ENCODE measurements around the gene HIBADH. TPM values are rescaled to one million over a fixed set of nuclear protein-coding genes. Genes with fewer than 3 reads are reported as not detected.

The HIBADH gene
- total and polyA plus RNA-seq, 2 of the 4 experiments (the other 2 are of a cell fraction): 36.6 to 52.5 TPM

DNA sequence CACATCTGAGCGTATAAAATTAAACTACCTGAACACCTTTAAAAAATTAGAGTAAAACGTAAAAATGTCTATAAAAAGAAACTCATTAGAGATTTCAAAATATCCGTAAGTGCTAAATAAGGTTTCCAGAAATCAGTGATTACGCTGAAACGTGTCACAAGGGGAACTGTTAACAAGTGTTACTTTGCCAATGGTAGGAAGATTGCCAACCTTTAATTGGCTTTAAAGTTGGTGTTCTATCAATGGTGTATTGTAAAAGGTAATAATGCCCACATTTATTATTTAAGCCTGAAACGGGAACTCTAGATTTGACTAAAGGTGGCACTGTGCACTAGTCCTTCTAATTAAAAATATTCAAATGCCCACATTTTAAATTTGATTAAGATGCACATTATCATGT, 37.8 kb upstream of the HIBADH start:
- Histone ChIP-seq H2BK15ac (ENCODE audit: low read depth, low read length) (no peak overlapping the region), H4K8ac (ENCODE audit: low read depth in 2 of 2, low read length in 2 of 2) (no peak overlapping the region), H3K4ac (ENCODE audit: low read depth, low read length) (no peak overlapping the region), H2AK5ac (ENCODE audit: low read depth, low read length) (no peak overlapping the region), H3K9me1 (ENCODE audit: insufficient read depth, low read length) (peaks cover 9% of the 10 kb centered on the region), H2BK20ac (ENCODE audit: low read depth, low read length) (no peak overlapping the region), H4K5ac (ENCODE audit: low read depth, low read length) (no peak overlapping the region), H3K4me3 (ENCODE audit: insufficient read depth, low read depth, low read length) (no peak overlapping the region), H3K36me3 (ENCODE audit: control insufficient read depth, insufficient read depth, low read length) (no peaks in the 10 kb centered on the region), H2BK5ac (ENCODE audit: low read depth, low read length, poor library complexity, severe bottlenecking) (no peak overlapping the region), H3K27me3 (ENCODE audit: control insufficient read depth, insufficient read depth, low read length) (no peaks in the 10 kb centered on the region), H2AFZ (replicated peaks; ENCODE audit: low read length, poor library complexity) (no peak overlapping the region), H3K9me3 (ENCODE audit: control insufficient read depth, insufficient read depth, low read length) (no peaks in the 10 kb centered on the region), H3K14ac (replicated peaks; ENCODE audit: low read depth, low read length) (no peak overlapping the region), H2BK120ac (ENCODE audit: low read depth, low read length) (no peak overlapping the region), H4K20me1 (ENCODE audit: insufficient read depth, low read length) (no peaks in the 10 kb centered on the region), H3K79me1 (ENCODE audit: low read depth in 1 of 2, low read length in 2 of 2) (no peaks in the 10 kb centered on the region), H3K4me1 (ENCODE audit: control insufficient read depth, insufficient read depth, low read length) (peaks cover 3% of the 10 kb centered on the region; the same call in 1 of the 2 replicates), H3K27ac (ENCODE audit: insufficient read depth, low read length) (no peak overlapping the region), H2AK9ac (replicated peaks; ENCODE audit: low read depth, low read length, poor library complexity) (no peak overlapping the region), H4K91ac (ENCODE audit: insufficient read depth, low read depth, low read length) (no peak overlapping the region), H3K56ac (ENCODE audit: extremely low read depth, insufficient read depth, low read length) (no peak overlapping the region), H3K9ac (ENCODE audit: low read depth, low read length) (no peak overlapping the region), H3K23ac (ENCODE audit: low read depth, low read length) (no peak overlapping the region), H3K18ac (ENCODE audit: low read depth, low read length) (no peak overlapping the region), H3K4me2 (ENCODE audit: low read depth, low read length) (no peak overlapping the region)
- no peak for DNase-seq
- 100% methylated on average over 1 of the region's 6 CpGs; no CpG with 5 or more reads in 1 of the 2 experiments for WGBS, 2 experiments (ENCODE audit: extremely low coverage in 2 of 2, insufficient read length in 1 of 2)
- dilution Hi-C loops (cut with HindIII; ENCODE audit: low sequenced_read_pairs, unreplicated experiment) (no loop called here), in situ Hi-C loops (cut with MboI; ENCODE audit: low sequenced_read_pairs) (no loop called here), intact Hi-C loops (cut with micrococcal nuclease) (no loop called here)
- TF ChIP-seq MXI1 (IDR thresholded peaks at IDR 0.05; ENCODE audit: borderline replicate concordance, low read depth, low read length): no peak
- TF ChIP-seq RFX5 (IDR thresholded peaks at IDR 0.05; ENCODE audit: low read depth, low read length): no peak
- TF ChIP-seq MAFK (IDR thresholded peaks at IDR 0.05; ENCODE audit: low read depth, low read length): no peak
- TF ChIP-seq CHD1 (IDR thresholded peaks at IDR 0.05; ENCODE audit: low read depth, low read length): no peak
- TF ChIP-seq RCOR1 (IDR thresholded peaks at IDR 0.05; ENCODE audit: insufficient replicate concordance, low read length): no peak
- TF ChIP-seq MAZ (IDR thresholded peaks at IDR 0.05; ENCODE audit: borderline replicate concordance, low read depth, low read length): no peak
- no peak for TF ChIP-seq FOS (IDR thresholded peaks at IDR 0.05; ENCODE audit: low read depth, low read length)
- no TSS peak for BruUV-seq (replicated peaks)
- POLR2A ChIA-PET (ENCODE audit: unreplicated experiment): no interaction called here
- ATAC-seq (ENCODE audit: low read depth): no peak
- CTCF ChIA-PET: no interaction called here

Measured in IMR-90 (cell line).